Kidney (tissue), 14 donors: ENCODE measurements around the gene UBE4B. TPM values are rescaled to one million over a fixed set of nuclear protein-coding genes. Genes with fewer than 3 reads are reported as not detected.

Experiments
- DNase-seq, 5 donors: peaks; one replicate each; pipeline ENCODE4 v3.0.0-alpha.2; 2013 to 2020
- FAIRE-seq: peaks from 2 replicates; lab custom pipeline; 2012; peaks lifted over from hg19 to GRCh38; lab: Jason Lieb, UNC
- H3K27ac ChIP-seq, 2 donors: one replicate each; pipeline ENCODE4 v1.7.0; 2013; ENCODE audit warnings: low read depth in 2 of 2, low read length in 2 of 2, inconsistent platforms in 1 of 2
- H3K27me3 ChIP-seq: one replicate; pipeline ENCODE4 v1.7.1; 2013; ENCODE audit warnings: low read length, inconsistent platforms; ENCODE audit not compliant: control insufficient read depth, insufficient read depth
- H3K36me3 ChIP-seq, 3 donors: one replicate each; pipeline versions ENCODE4 v1.7.0 to v1.7.1; 2013; ENCODE audit warnings: low read length in 3 of 3, control low read depth in 1 of 3, inconsistent platforms in 1 of 3; ENCODE audit not compliant: insufficient read depth in 3 of 3, control insufficient read depth in 2 of 3
- H3K4me1 ChIP-seq, 3 donors: one replicate each; pipeline versions ENCODE4 v1.7.0 to v1.7.1; 2013; ENCODE audit warnings: low read length in 3 of 3, inconsistent platforms in 1 of 3, low read depth in 1 of 3; ENCODE audit not compliant: control insufficient read depth in 2 of 3, insufficient read depth in 2 of 3
- H3K4me3 ChIP-seq, 3 donors: one replicate each; pipeline versions ENCODE4 v1.7.0 to v1.8.1; 2013; ENCODE audit warnings: low read length in 3 of 3, control low read depth in 1 of 3, inconsistent platforms in 1 of 3
- H3K9ac ChIP-seq, 3 donors: one replicate each; pipeline versions ENCODE4 v1.7.0 to v1.7.1; 2013; ENCODE audit warnings: low read length in 3 of 3, control low read depth in 1 of 3, inconsistent platforms in 1 of 3
- H3K9me3 ChIP-seq, 3 donors: one replicate each; pipeline versions ENCODE4 v1.7.0 to v1.7.1; 2013; ENCODE audit warnings: low read length in 3 of 3, control low read depth in 1 of 3, inconsistent platforms in 1 of 3; ENCODE audit not compliant: control insufficient read depth in 2 of 3, insufficient read depth in 1 of 3
- intact Hi-C: fragments of 100-400 bp; cut with DNase I; formaldehyde crosslinking; loops from one replicate; pipeline ENCODE4 v1.11.1; 2022
- polyA plus RNA-seq: library from polyadenylated mRNA; stranded (reverse); fragments of 350-450 nt; fragmentation: Illumina TruSeq; extraction: RNeasy Lipid Tissue Mini Kit (QIAGEN cat#74804); gene quantifications from one replicate; pipeline ENCODE4 v1.2.3, GENCODE V29; 2014; ENCODE audit warnings: low read depth, low replicate concordance; ENCODE audit not compliant: insufficient read depth
- total RNA-seq: library from RNA; stranded (reverse); fragmentation: NEBNext Ultra II Directional; extraction: Animal tissue kit (Norgen Biotek cat#: 25700); gene quantifications from one replicate; pipeline ENCODE4 v1.2.1, GENCODE V29; 2021
- TF ChIP-seq, protein P1 (sequence below): IDR thresholded peaks from 3 replicates; pipeline ENCODE4 v1.5.1; 2012; ENCODE audit warnings: mild to moderate bottlenecking, moderate library complexity, borderline replicate concordance; ENCODE audit not compliant: insufficient read depth; ENCODE audit errors: extremely low read depth
- donor health status: control.
- donor health status: control.
- donor health status: control.
- donor health status: control.
- donor health status: control.
- donor health status: DM: yes; HTN: yes; CAD: no.
- donor health status: Normal renal cell carcinoma (clear cell type).

UBE4B gene
- total and polyA plus RNA-seq, 2 donors from 2014 or later: 13.3 to 33.5 TPM

DNA sequence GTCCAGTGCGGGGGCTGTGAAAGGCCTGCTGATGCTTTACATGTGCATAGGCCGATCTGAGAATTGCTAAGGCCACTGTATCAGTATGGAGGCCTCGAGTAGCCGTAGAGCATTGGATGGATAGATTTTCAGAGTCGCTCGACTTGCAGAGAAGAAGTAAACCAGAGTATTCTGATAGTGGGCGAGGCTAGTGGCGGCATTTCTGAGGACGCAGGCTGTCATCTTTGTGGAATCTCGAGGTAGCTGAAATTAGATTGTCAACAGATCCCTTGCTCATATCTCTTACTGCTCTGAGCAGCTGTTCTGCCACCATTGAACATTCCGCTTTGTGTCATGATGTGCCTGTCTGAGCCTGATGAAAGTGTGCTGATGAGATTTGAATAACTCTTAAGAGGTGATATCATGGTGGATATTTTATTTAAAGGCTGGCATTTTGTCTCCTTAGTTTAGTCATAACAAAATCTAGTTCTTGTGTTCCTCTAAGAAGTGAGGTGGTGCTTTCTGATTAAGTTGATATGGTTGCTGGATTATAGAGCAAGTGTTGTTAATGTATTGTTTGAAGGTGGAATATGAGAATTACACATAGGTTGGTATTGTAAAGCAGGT lies 179.2 kb downstream of the UBE4B start:
- FAIRE-seq (no peak), DNase-seq (peak in 2 of 5 donors; percentile 58 to 59)
- Histone ChIP-seq H3K36me3 (no peaks in the 10 kb centered on the region), H3K4me3 (peak overlapping the region; percentile 91 to 98 (median 91)), H3K27ac (peak overlapping the region; percentile 93 to 96), H3K9ac (peak overlapping the region in 2 of 3 donors; percentile 75 to 95), H3K27me3 (no peaks in the 10 kb centered on the region), H3K9me3 (no peaks in the 10 kb centered on the region), H3K4me1 (peaks cover 0 to 14% (median 13%) of the 10 kb centered on the region in 3 donors)
- TF ChIP-seq, protein P1, sequence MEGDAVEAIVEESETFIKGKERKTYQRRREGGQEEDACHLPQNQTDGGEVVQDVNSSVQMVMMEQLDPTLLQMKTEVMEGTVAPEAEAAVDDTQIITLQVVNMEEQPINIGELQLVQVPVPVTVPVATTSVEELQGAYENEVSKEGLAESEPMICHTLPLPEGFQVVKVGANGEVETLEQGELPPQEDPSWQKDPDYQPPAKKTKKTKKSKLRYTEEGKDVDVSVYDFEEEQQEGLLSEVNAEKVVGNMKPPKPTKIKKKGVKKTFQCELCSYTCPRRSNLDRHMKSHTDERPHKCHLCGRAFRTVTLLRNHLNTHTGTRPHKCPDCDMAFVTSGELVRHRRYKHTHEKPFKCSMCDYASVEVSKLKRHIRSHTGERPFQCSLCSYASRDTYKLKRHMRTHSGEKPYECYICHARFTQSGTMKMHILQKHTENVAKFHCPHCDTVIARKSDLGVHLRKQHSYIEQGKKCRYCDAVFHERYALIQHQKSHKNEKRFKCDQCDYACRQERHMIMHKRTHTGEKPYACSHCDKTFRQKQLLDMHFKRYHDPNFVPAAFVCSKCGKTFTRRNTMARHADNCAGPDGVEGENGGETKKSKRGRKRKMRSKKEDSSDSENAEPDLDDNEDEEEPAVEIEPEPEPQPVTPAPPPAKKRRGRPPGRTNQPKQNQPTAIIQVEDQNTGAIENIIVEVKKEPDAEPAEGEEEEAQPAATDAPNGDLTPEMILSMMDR: no peak
- intact Hi-C loops: no loop called here

DNA sequence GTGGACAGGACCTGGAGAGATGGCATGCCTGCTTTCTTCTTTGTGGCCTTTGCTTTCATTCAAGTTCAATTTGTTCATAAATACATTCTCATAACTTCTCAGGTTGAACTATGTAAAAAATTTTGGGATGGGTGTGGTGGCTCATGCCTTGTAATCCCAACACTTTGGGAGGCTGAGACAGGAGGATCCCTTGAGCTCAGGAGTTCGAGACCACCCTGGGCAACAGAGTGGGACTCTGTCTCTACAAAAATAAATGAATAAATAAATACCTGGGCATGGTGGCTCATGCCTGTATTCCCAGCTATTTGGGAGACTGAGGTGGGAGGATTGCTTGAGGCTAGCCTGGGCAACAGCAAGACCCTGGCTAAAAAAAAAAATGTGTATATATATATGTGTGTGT lies 179.7 kb downstream of the UBE4B start:
- intact Hi-C loops: no loop called here
- Histone ChIP-seq H3K9me3 (no peaks in the 10 kb centered on the region), H3K4me1 (peaks cover 0 to 14% (median 13%) of the 10 kb centered on the region in 3 donors), H3K4me3 (peak overlapping the region in 2 of 3 donors; percentile 91 to 98), H3K27ac (no peak overlapping the region), H3K36me3 (no peaks in the 10 kb centered on the region), H3K9ac (peak overlapping the region in 1 of 3 donors; percentile 95), H3K27me3 (no peaks in the 10 kb centered on the region)
- no peak for FAIRE-seq
- DNase-seq: no peak
- TF ChIP-seq, protein P1: no peak

GRCh38 chr1:10213186-10213705 lies 180.5 kb downstream of the UBE4B start:
- H3K27ac ChIP-seq: no peak overlapping the region
- H3K9me3 ChIP-seq: no peaks in the 10 kb centered on the region
- no peaks in the 10 kb centered on the region for H3K27me3 ChIP-seq
- intact Hi-C loops: no loop called here
- no peak overlapping the region for H3K4me3 ChIP-seq
- H3K9ac ChIP-seq: no peak overlapping the region
- no peaks in the 10 kb centered on the region for H3K36me3 ChIP-seq
- peaks cover 0 to 22% (median 18%) of the 10 kb centered on the region in 3 donors for H3K4me1 ChIP-seq
- TF ChIP-seq, protein P1: no peak
- FAIRE-seq: no peak
- DNase-seq: no peak
